GM23338 (cell line): ENCODE results near the gene B4GALT5. TPM values are rescaled to one million over a fixed set of nuclear protein-coding genes. Genes with fewer than 3 reads are reported as not detected.

Experiments
- ATAC-seq: fragments of 200-7000 bp; cut with Tn5 transposase; 3 replicates; pipeline ENCODE4 v1.9.1; 2020
- DNase-seq: peaks from one replicate; pipeline ENCODE4 v3.0.0-alpha.2; 2015; ENCODE audit warnings: low spot score
- H2AFZ ChIP-seq: fragments of 200-600 bp; sonication (generic); 2 replicates; pipeline ENCODE4 v1.8.0; 2016; ENCODE audit warnings: antibody characterized with exemption, mild to moderate bottlenecking, moderate library complexity
- H3F3A ChIP-seq: fragments of 200-600 bp; sonication (generic); replicated peaks from 2 replicates; pipeline ENCODE4 v1.8.0; 2017; ENCODE audit warnings: antibody characterized with exemption, mixed run types, low read depth
- H3K27ac ChIP-seq: fragments of 200-600 bp; sonication (generic); 2 replicates; pipeline ENCODE4 v1.6.1; 2016; ENCODE audit warnings: low read depth
- H3K27me3 ChIP-seq: fragments of 200-600 bp; sonication (generic); 2 replicates; pipeline ENCODE4 v1.8.0; 2016; ENCODE audit warnings: mild to moderate bottlenecking, mixed run types, moderate library complexity; ENCODE audit not compliant: insufficient read depth
- H3K36me3 ChIP-seq: fragments of 200-600 bp; sonication (generic); 2 replicates; pipeline ENCODE4 v1.8.0; 2016; ENCODE audit warnings: mild to moderate bottlenecking; ENCODE audit not compliant: insufficient read depth
- H3K4me1 ChIP-seq: fragments of 200-600 bp; sonication (generic); 2 replicates; pipeline ENCODE4 v1.8.0; 2016; ENCODE audit warnings: mild to moderate bottlenecking, moderate library complexity; ENCODE audit not compliant: insufficient read depth
- H3K4me2 ChIP-seq: fragments of 200-600 bp; sonication (generic); 2 replicates; pipeline ENCODE4 v1.7.1; 2017; ENCODE audit warnings: mixed run types
- H3K4me3 ChIP-seq: fragments of 200-600 bp; sonication (generic); 2 replicates; pipeline ENCODE4 v1.6.1; 2016; ENCODE audit warnings: mixed run types
- H3K79me2 ChIP-seq: fragments of 200-600 bp; sonication (generic); replicated peaks from 2 replicates; pipeline ENCODE4 v1.8.0; 2017; ENCODE audit warnings: mild to moderate bottlenecking; ENCODE audit not compliant: insufficient read depth
- H3K9me2 ChIP-seq: fragments of 200-600 bp; sonication (generic); 2 replicates; pipeline ENCODE4 v1.8.0; 2017; ENCODE audit not compliant: insufficient read depth
- H4K20me1 ChIP-seq: fragments of 200-600 bp; sonication (generic); replicated peaks from 2 replicates; pipeline ENCODE4 v1.8.0; 2017; ENCODE audit warnings: mild to moderate bottlenecking; ENCODE audit not compliant: insufficient read depth
- H3K27ac Mint-ChIP-seq: 2 replicates; pipeline ENCODE4 v1.8.0; 2020; ENCODE audit warnings: inconsistent platforms, mild to moderate bottlenecking, moderate library complexity, mixed read lengths
- H3K27me3 Mint-ChIP-seq: 3 replicates; pipeline ENCODE4 v1.8.0; 2022; ENCODE audit warnings: low read depth, mild to moderate bottlenecking, moderate library complexity, mixed read lengths, inconsistent platforms; ENCODE audit not compliant: insufficient read depth, poor library complexity
- H3K36me3 Mint-ChIP-seq: 3 replicates; pipeline ENCODE4 v1.8.0; 2021; ENCODE audit warnings: low read depth, mild to moderate bottlenecking, inconsistent platforms, moderate library complexity, mixed read lengths
- H3K4me1 Mint-ChIP-seq: 3 replicates; pipeline ENCODE4 v1.8.0; 2020; ENCODE audit warnings: mild to moderate bottlenecking, inconsistent platforms, mixed read lengths
- H3K4me3 Mint-ChIP-seq: 3 replicates; pipeline ENCODE4 v1.8.0; 2021; ENCODE audit warnings: moderate library complexity, mild to moderate bottlenecking, inconsistent platforms, mixed read lengths
- H3K9me3 Mint-ChIP-seq: 3 replicates; pipeline ENCODE4 v1.8.0; 2020; ENCODE audit warnings: moderate library complexity, mild to moderate bottlenecking, inconsistent platforms, mixed read lengths
- CREB1 ChIP-seq: fragments of 250-450 bp; sonication (Bioruptor Pico); IDR thresholded peaks from 2 replicates; pipeline ENCODE4 v1.5.0; 2020; ENCODE audit warnings: low read depth, mild to moderate bottlenecking, moderate library complexity
- CTCF ChIP-seq, 2 experiments: fragments of 200-600 bp in 1 of 2; sonication (generic) in 1 of 2; conservative IDR thresholded peaks; 2 replicates each; pipeline versions ENCODE4 v1.5.1 to v1.6.1; 2016 to 2017; ENCODE audit warnings: antibody characterized with exemption in 2 of 2, low read depth in 2 of 2, mild to moderate bottlenecking in 2 of 2, moderate library complexity in 1 of 2
- ETS1 ChIP-seq: IDR thresholded peaks from 2 replicates; pipeline ENCODE4 v1.6.1; 2016; ENCODE audit warnings: antibody characterized with exemption
- EZH2 ChIP-seq: fragments of 200-600 bp; sonication (generic); IDR thresholded peaks from one replicate; pipeline ENCODE4 v1.8.0; 2017; ENCODE audit warnings: antibody characterized with exemption, mild to moderate bottlenecking, low read depth; ENCODE audit not compliant: unreplicated experiment
- EZH2phosphoT487 ChIP-seq: fragments of 200-600 bp; sonication (generic); IDR thresholded peaks from one replicate; pipeline ENCODE4 v1.8.1; 2018; ENCODE audit warnings: antibody characterized with exemption; ENCODE audit not compliant: unreplicated experiment
- JUNB ChIP-seq: IDR thresholded peaks from one replicate; pipeline ENCODE4 v1.6.1; 2016; ENCODE audit warnings: antibody characterized with exemption; ENCODE audit not compliant: unreplicated experiment
- NANOG ChIP-seq: IDR thresholded peaks from 2 replicates; pipeline ENCODE4 v1.6.1; 2016; ENCODE audit warnings: antibody characterized with exemption, borderline replicate concordance
- POLR2AphosphoS5 ChIP-seq: IDR thresholded peaks from 2 replicates; pipeline ENCODE4 v1.6.1; 2016; ENCODE audit warnings: antibody characterized with exemption, low read depth
- REST ChIP-seq: IDR thresholded peaks from one replicate; pipeline ENCODE4 v1.6.1; 2018; ENCODE audit warnings: antibody characterized with exemption; ENCODE audit not compliant: unreplicated experiment
- STAT1 ChIP-seq: IDR thresholded peaks from one replicate; pipeline ENCODE4 v1.6.1; 2016; ENCODE audit warnings: antibody characterized with exemption; ENCODE audit not compliant: unreplicated experiment
- ZNF114 ChIP-seq: fragments of 250-450 bp; sonication (Bioruptor Pico); IDR thresholded peaks from 2 replicates; pipeline ENCODE4 v1.5.0; 2020; ENCODE audit warnings: mild to moderate bottlenecking, moderate library complexity
- ZNF331 ChIP-seq: fragments of 250-450 bp; sonication (Bioruptor Pico); IDR thresholded peaks from 2 replicates; pipeline ENCODE4 v1.5.0; 2020; ENCODE audit warnings: low read depth, mild to moderate bottlenecking, moderate library complexity
- polyA plus RNA-seq: library from polyadenylated mRNA; unstranded; fragments of >200 nt; fragmentation: Nextera tagmentation; extraction: Ambion mirVana; gene quantifications from 2 replicates; pipeline ENCODE4 v1.2.1, GENCODE V29; 2016
- total RNA-seq: library from RNA; depleted of rRNA; stranded (reverse); fragments of >200 nt; shearing (Covaris generic); gene quantifications from 2 replicates; pipeline ENCODE4 v1.2.3, GENCODE V29; 2014

Gene B4GALT5
- total and polyA plus RNA-seq, 2 experiments from 2014 or later = 19.1 to 50.3 TPM

GRCh38 chr20:49599746-49600113 lies 113.9 kb downstream of the B4GALT5 start (continued):
- TF ChIP-seq ZNF331 (CRISPR knock-in tag) (no peak), JUNB (no peak), ETS1 (no peak), NANOG (no peak)

GRCh38 chr20:49597825-49598395 lies 115.8 kb downstream of the B4GALT5 start:
- Histone ChIP-seq H3K36me3 (no peaks in the 10 kb centered on the region), H3K27ac (no peak overlapping the region), H2AFZ (no peak overlapping the region), H3K4me3 (no peak overlapping the region), H3K79me2 (no peaks in the 10 kb centered on the region), H4K20me1 (no peaks in the 10 kb centered on the region), H3F3A (no peaks in the 10 kb centered on the region), H3K4me2 (no peak overlapping the region), H3K27me3 (no peaks in the 10 kb centered on the region), H3K4me1 (no peaks in the 10 kb centered on the region), H3K9me2 (no peaks in the 10 kb centered on the region)
- no peak for ATAC-seq
- H3K9me3 Mint-ChIP-seq = no peaks in the 10 kb centered on the region
- H3K27me3 Mint-ChIP-seq = peaks cover 9% of the 10 kb centered on the region
- no peaks in the 10 kb centered on the region for H3K36me3 Mint-ChIP-seq
- peaks cover 5% of the 10 kb centered on the region; the same call in 2 of the 3 replicates for H3K4me1 Mint-ChIP-seq
- no peak for TF ChIP-seq CTCF (conservative IDR thresholded peaks at IDR 0.05; ENCODE audit: low read depth in 2 of 2)
- no peak for TF ChIP-seq ZNF114
- TF ChIP-seq STAT1 = no peak
- TF ChIP-seq ZNF331 (CRISPR knock-in tag) = no peak
- TF ChIP-seq CREB1 (CRISPR knock-in tag) = no peak
- TF ChIP-seq EZH2 = no peak
- no peak for TF ChIP-seq NANOG
- TF ChIP-seq REST = no peak
- TF ChIP-seq EZH2phosphoT487 = no peak
- TF ChIP-seq POLR2AphosphoS5 = no peak
- DNase-seq = no peak
- H3K27ac Mint-ChIP-seq = no peak overlapping the region
- H3K4me3 Mint-ChIP-seq = no peak overlapping the region
